ENCODE measurements around the gene ABCE1. TPM values are rescaled to one million over a fixed set of nuclear protein-coding genes. Genes with fewer than 3 reads are reported as not detected.

Gene ABCE1
- polyA plus RNA-seq, 2 of the 4 experiments (the other 2 are of a cell fraction) = 113 to 120 TPM

DNA sequence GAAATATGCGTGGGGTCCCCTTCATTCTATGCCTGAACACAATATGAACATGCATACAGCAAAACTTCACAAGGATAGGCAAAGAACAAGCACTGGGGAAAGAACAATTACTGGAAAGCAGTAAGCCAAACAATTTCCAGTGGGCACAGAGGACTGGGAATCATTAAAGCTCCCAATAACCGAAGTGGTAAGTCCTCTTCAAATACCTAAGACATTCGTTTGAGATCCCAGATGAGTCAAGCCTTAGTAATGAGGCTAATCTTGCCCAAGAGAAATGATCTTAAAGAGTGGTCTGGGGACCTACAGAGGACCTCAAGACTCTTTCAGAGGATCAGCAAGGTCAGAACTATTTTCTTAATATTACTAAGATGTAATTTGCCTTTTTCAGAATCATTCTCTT lies 28.8 kb upstream of the ABCE1 start:
- H3K4me3 ChIP-seq = no peak overlapping the region
- H3K4me1 ChIP-seq = peaks cover 16% of the 10 kb centered on the region; the same call in 2 of the 3 replicates
- ATAC-seq (no peak), FAIRE-seq (no peak), DNase-seq (ENCODE audit: low read depth in 1 of 2, low spot score in 1 of 2) (no peak)
- no peaks in the 10 kb centered on the region for H3K9me3 ChIP-seq
- no peak overlapping the region for H3K27ac ChIP-seq
- H3K4me2 ChIP-seq = no peak overlapping the region
- CTCF ChIA-PET = no interaction called here
- TF ChIP-seq KDM1A (IDR thresholded peaks at IDR 0.05; ENCODE audit: low read depth) (no peak), NR3C1 (IDR thresholded peaks at IDR 0.05) (no peak), RAD21 (conservative IDR thresholded peaks at IDR 0.05 in 1 of 2, IDR thresholded peaks at IDR 0.05 in 1 of 2) (no peak), EP300 (IDR thresholded peaks at IDR 0.05) (no peak)
- TF ChIP-seq, protein P1, sequence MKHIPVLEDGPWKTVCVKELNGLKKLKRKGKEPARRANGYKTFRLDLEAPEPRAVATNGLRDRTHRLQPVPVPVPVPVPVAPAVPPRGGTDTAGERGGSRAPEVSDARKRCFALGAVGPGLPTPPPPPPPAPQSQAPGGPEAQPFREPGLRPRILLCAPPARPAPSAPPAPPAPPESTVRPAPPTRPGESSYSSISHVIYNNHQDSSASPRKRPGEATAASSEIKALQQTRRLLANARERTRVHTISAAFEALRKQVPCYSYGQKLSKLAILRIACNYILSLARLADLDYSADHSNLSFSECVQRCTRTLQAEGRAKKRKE (CRISPR knock-in tag; IDR thresholded peaks at IDR 0.05; ENCODE audit: low read depth) = no peak
- 39% methylated on average over 3 of the region's 3 CpGs for WGBS (ENCODE audit: missing lambda C conversion rate)
- POLR2A ChIA-PET = no interaction called here

- DNase-seq (ENCODE audit: low read depth in 1 of 2, low spot score in 1 of 2) (no peak), ATAC-seq (no peak), FAIRE-seq (no peak)
- Histone ChIP-seq H3K4me3 (no peak overlapping the region), H3K4me1 (peaks cover 2% of the 10 kb centered on the region; the same call in 2 of the 3 replicates), H3K27ac (no peak overlapping the region), H3K4me2 (no peak overlapping the region), H3K9me3 (no peaks in the 10 kb centered on the region)
- whole genome bisulfite sequencing (ENCODE audit: missing lambda C conversion rate) = 93% methylated on average over 2 of the region's 2 CpGs
- TF ChIP-seq SMC3 (IDR thresholded peaks at IDR 0.05) (no peak), RAD21 (conservative IDR thresholded peaks at IDR 0.05 in 1 of 2, IDR thresholded peaks at IDR 0.05 in 1 of 2) (no peak)
- POLR2A ChIA-PET = no interaction called here
- CTCF ChIA-PET = no interaction called here
Observed at GRCh38 chr4:145071560-145071959, 26.6 kb upstream of the ABCE1 start.

DNA sequence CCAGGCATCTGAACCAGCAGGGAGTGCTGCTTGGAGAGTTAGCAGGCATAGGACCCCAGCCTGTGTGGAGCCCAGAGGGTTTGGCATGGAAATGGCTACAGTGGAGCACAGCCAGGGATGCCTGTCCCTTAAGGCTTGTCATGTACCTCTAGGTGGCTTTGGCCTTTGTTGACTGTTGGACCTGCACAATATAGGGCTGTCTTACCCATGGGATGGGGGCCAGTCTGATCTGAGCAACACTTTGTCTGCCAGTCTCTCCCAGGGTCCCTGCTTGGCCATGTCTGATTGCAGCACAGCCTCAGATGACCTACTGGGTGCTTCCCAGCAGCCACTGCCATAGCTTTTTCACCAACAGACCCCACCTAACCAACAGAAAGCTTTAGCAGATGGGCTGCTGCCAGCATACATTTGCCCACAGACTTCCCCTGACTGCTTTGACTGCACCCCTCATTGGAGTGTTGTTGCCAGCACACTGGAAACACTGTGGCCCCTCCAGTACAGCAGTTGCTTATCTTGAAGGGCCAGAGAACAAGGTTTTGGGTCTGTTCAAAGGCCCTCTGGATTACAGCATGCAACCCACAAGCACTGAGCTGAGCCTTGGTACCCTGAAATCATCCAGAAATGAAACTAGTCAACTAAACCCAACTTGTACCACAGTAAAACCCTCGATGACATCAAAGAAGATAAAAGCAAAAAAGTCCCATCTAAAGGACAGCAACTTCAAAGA lies 22.2 kb upstream of the ABCE1 start:
- Histone ChIP-seq H3K4me3 (no peak overlapping the region), H3K4me1 (no peaks in the 10 kb centered on the region), H3K27ac (no peak overlapping the region), H3K9me3 (no peaks in the 10 kb centered on the region), H3K4me2 (no peak overlapping the region)
- DNase-seq (ENCODE audit: low read depth in 1 of 2, low spot score in 1 of 2) = no peak
- TF ChIP-seq HOXA7 (CRISPR knock-in tag; IDR thresholded peaks at IDR 0.05) = no peak
- TF ChIP-seq CEBPB (IDR thresholded peaks at IDR 0.05) = no peak
- TF ChIP-seq ZFP36 (IDR thresholded peaks at IDR 0.05; ENCODE audit: borderline replicate concordance, partially characterized antibody) = no peak
- TF ChIP-seq HEYL (CRISPR knock-in tag; IDR thresholded peaks at IDR 0.05) = no peak
- no peak for TF ChIP-seq CBX2 (IDR thresholded peaks at IDR 0.05; ENCODE audit: borderline replicate concordance, low read depth)
- no peak for TF ChIP-seq RFX5 (IDR thresholded peaks at IDR 0.05)
- TF ChIP-seq MAX (IDR thresholded peaks at IDR 0.05) = no peak
- TF ChIP-seq TFCP2L1 (CRISPR knock-in tag; IDR thresholded peaks at IDR 0.05) = no peak
- no peak for TF ChIP-seq KDM5A (IDR thresholded peaks at IDR 0.05)
- TF ChIP-seq RARB (CRISPR knock-in tag; IDR thresholded peaks at IDR 0.05) = no peak
- TF ChIP-seq JUN (IDR thresholded peaks at IDR 0.05) = no peak
- TF ChIP-seq, protein P2, sequence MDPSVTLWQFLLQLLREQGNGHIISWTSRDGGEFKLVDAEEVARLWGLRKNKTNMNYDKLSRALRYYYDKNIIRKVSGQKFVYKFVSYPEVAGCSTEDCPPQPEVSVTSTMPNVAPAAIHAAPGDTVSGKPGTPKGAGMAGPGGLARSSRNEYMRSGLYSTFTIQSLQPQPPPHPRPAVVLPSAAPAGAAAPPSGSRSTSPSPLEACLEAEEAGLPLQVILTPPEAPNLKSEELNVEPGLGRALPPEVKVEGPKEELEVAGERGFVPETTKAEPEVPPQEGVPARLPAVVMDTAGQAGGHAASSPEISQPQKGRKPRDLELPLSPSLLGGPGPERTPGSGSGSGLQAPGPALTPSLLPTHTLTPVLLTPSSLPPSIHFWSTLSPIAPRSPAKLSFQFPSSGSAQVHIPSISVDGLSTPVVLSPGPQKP (IDR thresholded peaks at IDR 0.05; ENCODE audit: low read depth, low read length) = no peak
- no peak for TF ChIP-seq MAFK (IDR thresholded peaks at IDR 0.05; ENCODE audit: partially characterized antibody)
- TF ChIP-seq, protein P3, sequence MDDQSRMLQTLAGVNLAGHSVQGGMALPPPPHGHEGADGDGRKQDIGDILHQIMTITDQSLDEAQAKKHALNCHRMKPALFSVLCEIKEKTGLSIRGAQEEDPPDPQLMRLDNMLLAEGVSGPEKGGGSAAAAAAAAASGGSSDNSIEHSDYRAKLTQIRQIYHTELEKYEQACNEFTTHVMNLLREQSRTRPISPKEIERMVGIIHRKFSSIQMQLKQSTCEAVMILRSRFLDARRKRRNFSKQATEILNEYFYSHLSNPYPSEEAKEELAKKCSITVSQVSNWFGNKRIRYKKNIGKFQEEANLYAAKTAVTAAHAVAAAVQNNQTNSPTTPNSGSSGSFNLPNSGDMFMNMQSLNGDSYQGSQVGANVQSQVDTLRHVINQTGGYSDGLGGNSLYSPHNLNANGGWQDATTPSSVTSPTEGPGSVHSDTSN (IDR thresholded peaks at IDR 0.05) = no peak
- TF ChIP-seq TP53 (CRISPR knock-in tag; IDR thresholded peaks at IDR 0.05) = no peak
- CTCF ChIA-PET = no interaction called here
- POLR2A ChIA-PET = no interaction called here
- no peak for ATAC-seq
- 89% methylated on average over 1 of the region's 1 CpG for WGBS (ENCODE audit: missing lambda C conversion rate)
- FAIRE-seq = no peak

All from A549 (cell line).